ENCODE data around the gene LHX5. TPM values are rescaled to one million over a fixed set of nuclear protein-coding genes. Genes with fewer than 3 reads are reported as not detected.
"Not testable (repeated sequence)": the region's sequence is repeated elsewhere in the genome, so short reads cannot be mapped to it uniquely, and the experiment has no call there.

The LHX5 gene
- under 1 TPM in 1 of 3 donors, not detected in 2; 0.10 TPM for polyA plus RNA-seq

DNA sequence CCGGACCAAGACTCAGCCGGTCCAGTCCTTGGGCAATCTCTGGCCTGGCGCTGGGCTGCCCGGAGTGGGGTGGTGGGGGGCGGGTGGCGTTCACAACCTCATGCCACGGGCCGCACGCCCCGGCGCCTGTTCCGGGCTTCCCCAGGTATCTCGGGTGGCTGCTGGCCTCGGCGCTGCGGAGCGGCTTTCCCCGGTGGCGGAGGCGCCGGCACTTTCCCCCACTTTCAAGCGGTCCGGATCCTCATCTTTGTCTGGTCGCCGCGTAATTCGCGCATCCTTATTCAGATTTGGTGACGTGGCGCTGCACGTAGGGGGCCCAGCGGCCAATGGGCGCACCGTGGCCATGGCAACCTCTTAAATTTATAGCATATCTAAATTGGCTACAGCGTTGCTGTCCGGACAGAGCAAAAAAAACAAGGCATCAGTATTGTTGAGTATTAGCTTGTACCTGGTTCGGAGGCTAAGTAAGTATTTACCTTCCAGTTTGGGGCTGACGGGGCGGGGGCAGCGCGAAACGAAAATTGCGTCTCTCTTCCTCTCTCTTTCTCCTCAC, at the start of gene LHX5:
Gene LHX5 (minus strand): TSS at position 253 of the 553 bp plus-strand sequence. CDS start 373 bp downstream, outside the sequence.
- 2 to 3% (median 2%) methylated on average over 43 of the region's 43 CpGs for WGBS, 3 donors

DNA sequence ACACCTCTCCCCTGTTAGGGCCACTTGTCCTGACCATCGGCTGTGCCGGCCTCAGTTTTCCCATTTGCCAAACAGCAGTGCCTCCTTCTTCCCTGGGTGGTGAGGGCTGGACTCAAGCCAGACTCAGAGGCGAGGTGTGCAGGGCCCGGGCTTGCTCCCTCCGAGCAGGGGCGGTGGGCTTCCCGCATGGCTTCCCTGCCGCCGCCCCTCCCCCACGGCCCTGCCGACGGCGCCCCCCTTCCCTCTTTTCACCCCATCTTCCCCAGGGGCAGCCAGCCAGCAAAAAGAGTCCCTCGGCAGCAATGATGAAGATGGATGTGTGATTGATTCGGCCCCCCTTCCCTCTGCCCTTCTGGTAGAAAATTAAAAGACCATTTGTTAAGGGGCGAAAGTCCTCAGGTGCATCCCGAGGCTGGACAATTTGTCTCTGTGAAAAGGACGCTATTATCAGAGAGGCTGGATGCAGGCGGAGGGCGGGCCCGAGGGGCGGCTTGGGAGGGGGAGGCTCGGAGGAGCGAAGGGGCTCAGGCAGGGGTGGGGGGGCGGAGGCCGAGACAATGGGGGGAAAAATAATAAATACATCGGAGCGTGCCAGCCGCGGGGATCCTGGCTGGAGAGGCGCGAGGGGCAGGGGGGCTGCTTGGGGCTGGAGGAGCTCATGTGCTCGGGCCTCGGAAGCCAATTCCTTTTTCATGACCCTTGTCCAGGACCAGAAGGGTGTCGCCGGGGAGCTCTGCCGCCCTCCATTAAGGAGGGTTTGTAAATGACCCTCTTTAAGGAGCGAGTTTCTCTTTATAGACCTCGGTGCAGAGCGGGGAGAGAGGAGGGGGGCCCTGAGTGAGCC, 48.0 kb upstream of the LHX5 start:
- 3 to 5% (median 3%) methylated on average over 39 to 40 of the region's 40 CpGs for WGBS, 3 donors
- H3K27ac ChIP-seq (ENCODE audit: low read depth, low read length), result no peak overlapping the region

More for the DNA sequence above, at the start of gene LHX5:
- no peak within 1 kb of the TSS for H3K27ac ChIP-seq (ENCODE audit: low read depth, low read length)

DNA sequence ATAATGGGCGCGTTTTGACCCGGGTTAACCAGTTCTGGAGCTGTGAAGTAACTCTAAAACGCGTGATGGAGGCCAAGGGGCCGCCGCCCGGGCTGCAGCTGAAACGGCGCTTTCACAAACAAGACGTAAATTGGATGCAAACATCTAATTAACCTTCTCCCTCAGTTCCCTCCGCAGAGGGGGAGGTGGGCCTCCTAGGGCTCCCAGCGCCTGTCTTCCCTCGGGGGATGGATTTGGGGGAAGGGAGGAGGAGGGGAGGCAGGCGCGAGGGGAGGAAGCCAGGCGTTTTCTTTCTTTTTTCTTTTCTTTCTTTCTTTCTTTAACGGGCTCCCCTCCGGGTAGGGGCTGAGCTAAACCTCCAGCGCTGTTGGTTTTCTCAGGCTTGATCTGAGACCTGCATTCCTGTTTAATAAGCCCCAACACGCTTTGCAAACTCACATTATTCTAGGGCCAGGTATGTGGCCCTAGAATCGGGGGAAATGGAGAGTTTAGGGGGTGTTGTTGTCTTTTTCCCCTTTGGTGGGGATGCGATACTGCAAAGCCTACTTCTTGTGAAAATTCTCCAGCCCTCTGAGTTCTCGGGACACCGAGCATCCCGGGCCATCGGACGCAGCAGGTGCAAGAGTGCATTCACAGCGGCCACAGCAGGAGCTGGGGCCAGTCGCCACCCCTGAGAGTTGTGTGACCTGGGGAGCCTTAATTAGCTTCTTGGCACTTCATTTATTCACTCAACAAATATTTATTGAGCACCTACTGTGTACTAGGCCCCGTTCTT, 43.6 kb upstream of the LHX5 start:
- 2 to 3% (median 3%) methylated on average over 31 of the region's 31 CpGs for WGBS, 3 donors
- no peak overlapping the region for H3K27ac ChIP-seq (ENCODE audit: low read depth, low read length)

DNA sequence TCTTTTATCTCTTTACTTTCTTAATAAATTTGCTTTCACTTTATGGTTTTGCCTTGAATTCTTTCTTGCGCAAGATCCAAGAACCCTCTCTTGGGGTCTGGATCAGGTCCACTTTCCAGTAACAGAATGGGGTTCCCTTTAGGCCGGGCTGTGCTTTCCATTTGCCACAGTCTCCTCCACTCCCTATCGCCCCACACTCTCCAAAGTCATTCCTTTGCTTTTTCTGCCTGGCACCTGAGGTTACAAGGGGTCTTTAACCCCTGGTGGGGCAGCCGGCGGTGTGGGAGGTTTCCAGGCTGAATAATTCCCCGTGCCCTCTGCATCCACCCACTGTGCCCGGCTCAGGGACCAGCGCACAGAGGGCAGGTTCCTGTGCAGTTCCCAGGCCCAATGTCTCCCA, 42.9 kb upstream of the LHX5 start:
- no peak overlapping the region for H3K27ac ChIP-seq (ENCODE audit: low read depth, low read length)

DNA sequence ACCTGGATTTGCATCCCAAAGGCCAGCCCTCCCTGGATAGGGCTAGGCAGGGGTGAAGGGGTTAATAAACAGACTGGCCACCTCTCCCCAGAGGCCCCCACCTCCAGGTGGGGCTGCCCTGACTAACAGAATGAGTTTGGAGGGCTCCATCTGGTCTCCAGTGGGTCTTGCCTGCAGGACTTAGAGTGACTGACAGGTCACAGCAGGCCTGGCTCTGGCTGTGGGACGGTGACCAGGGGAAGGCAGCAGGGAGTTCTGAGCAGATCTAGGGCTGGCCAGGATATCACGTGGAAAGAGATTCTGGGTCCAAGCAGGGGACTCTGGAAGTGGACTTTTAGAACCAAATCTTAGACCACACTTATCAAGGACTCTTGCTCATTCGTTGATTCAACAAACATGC, 40.9 kb upstream of the LHX5 start:
- 18 to 24% (median 19%) methylated on average over 3 of the region's 3 CpGs for WGBS, 3 donors
- no peak overlapping the region for H3K27ac ChIP-seq (ENCODE audit: low read depth, low read length)

More for the DNA sequence above, 42.9 kb upstream of the LHX5 start:
- 28 to 44% (median 39%) methylated on average over 8 of the region's 8 CpGs for WGBS, 3 donors

DNA sequence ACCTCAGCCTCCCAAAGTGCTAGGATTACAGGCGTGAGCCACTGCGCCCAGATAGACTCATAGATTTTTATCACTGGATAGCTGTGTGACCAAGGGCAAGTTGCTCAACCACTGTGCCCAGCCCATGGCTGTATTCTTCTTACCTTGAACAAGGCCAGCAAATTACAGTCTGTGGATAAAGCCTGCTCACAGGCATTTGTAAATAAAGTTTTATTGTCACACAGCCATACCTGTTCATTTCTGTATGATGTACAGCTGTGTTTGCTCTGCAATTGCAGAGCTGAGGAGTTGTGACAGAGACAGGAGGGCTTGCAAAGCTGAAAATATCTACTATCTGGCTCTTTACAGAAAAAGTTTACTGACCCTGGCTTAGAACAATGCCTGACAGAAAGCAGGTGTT, 35.2 kb upstream of the LHX5 start:
- 75 to 78% (median 76%) methylated on average over 2 of the region's 2 CpGs for WGBS, 3 donors
- H3K27ac ChIP-seq (ENCODE audit: low read depth, low read length), result no peak overlapping the region

DNA sequence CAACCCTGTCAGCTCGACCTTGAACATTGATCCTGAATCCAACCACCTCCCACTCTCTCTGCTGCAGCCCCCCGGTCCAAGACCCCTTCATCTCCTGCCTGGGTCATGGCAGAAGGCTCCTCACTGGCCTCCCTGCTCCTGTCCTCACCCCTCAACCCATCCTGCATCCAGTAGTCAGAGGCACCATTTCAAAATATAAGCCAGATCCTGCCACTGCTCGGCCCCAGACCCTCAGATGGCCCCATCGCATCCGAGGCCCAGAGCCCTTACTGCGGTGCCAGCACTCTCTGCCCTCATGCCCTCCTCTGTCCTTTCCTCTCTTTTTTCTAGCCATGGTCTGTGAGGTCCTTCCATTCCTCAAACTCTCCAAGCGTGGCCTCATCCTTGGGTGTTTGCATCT, 34.3 kb upstream of the LHX5 start:
- WGBS, 3 donors, result 42 to 63% (median 50%) methylated on average over 7 of the region's 7 CpGs
- no peak overlapping the region for H3K27ac ChIP-seq (ENCODE audit: low read depth, low read length)

DNA sequence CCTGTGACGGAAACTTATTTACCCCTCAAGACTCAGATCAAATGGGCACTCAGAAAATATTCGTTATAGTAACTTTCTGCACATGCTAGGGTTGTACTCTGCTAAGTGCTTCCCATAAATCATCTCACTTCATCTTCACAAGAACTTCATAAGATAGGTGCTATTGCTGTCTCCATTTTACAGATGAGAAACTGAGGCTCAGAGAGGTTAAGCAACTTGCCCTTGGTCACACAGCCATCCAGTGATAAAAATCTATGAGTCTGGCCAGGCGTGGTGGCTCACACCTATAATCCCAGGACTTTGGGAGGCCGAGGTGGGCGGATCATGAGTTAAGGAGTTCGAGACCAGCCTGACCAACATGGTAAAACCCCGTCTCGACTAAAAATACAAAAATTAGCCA, 33.2 kb upstream of the LHX5 start:
- no peak overlapping the region for H3K27ac ChIP-seq (ENCODE audit: low read depth, low read length)
- whole genome bisulfite sequencing, 3 donors, result 69 to 84% (median 81%) methylated on average over 8 of the region's 8 CpGs

DNA sequence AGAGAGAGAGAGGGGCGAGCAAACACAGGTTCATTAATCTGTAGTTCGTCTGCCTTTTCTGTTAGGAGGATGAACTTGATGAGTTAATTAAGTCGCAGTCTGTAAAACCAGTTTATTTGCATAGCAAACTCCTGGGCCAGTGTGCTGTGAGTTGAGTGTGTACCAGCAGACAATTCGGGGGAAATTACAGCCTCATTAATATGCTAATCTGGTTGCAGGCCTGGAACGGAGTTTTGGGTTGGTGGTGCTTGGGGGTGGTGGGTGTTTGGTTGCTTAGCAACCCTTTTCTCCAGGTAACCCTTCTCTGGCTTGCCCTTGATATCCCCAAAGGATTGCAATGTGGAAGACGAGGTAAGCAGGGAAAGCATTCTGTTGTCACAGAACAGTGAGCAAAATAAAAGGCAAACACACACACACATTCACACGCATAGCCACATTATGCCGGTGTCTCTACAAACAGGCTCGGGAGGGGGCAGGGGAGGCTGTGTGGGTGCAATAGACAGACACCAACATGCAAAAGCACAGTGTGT, 29.2 kb upstream of the LHX5 start:
- no peak overlapping the region for H3K27ac ChIP-seq (ENCODE audit: low read depth, low read length)
- WGBS, 3 donors, result 10 to 25% (median 15%) methylated on average over 9 of the region's 9 CpGs

DNA sequence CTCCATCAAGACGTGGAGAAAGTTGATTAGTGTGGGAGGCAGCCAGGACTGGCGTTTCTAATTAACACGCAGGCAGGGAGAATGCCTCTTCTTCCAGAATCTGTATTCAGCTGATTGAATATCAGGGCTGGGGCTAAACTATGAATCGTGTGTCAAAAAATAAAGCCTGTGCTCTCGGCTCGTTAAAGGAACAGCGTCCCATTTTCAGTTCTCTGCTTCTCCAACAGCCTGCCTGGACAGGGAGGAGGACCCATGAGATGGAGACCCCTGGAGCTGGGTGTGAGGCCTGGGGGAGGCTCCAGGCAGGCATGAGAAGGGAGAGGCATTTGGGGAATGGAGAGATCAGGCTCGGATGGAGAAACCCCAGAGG, 28.6 kb upstream of the LHX5 start:
- WGBS, 3 donors, result 15 to 35% (median 33%) methylated on average over 8 of the region's 8 CpGs
- H3K27ac ChIP-seq (ENCODE audit: low read depth, low read length), result no peak overlapping the region

DNA sequence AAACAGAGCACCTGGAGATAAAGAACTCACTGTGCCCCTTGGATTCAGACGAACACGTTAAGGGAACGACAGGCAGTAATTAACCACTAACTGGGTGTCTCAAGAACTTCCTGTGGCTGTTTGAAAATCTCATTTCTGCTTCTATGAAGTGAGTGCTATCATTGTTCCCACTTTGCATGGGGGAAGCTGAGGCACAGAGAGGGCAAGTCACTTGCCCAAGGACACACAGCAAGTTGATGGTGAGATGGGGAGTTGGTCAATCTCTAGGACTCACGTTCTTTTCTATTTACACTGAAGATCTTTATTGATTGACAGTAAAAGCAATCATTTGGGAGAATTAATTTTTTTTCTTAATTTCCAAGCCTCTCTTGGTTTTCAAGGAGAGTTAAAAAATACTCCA, 26.8 kb upstream of the LHX5 start:
- 39 to 54% (median 40%) methylated on average over 4 of the region's 4 CpGs for WGBS, 3 donors
- no peak overlapping the region for H3K27ac ChIP-seq (ENCODE audit: low read depth, low read length)

DNA sequence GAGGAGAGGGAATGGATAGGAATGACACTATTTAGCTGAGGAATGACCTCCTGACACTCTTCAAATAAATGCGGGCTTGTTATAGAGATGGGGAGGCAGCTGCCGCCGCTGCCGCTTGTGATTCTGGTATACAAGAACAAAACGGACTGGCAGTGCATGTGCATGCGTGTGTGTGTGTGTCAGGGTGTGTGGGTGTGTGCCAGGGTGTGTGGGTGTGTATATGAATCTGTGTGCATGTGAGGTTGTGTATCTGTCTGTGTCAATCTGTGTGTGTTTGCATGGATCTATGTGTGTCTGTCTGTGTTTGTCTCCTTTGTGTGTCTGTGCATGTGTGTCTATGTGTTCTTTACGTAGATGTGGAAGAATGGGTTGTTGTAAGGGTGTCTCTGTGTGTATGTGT, 26.0 kb upstream of the LHX5 start:
- no peak overlapping the region for H3K27ac ChIP-seq (ENCODE audit: low read depth, low read length)
- 23 to 65% (median 52%) methylated on average over 7 of the region's 7 CpGs for WGBS, 3 donors

DNA sequence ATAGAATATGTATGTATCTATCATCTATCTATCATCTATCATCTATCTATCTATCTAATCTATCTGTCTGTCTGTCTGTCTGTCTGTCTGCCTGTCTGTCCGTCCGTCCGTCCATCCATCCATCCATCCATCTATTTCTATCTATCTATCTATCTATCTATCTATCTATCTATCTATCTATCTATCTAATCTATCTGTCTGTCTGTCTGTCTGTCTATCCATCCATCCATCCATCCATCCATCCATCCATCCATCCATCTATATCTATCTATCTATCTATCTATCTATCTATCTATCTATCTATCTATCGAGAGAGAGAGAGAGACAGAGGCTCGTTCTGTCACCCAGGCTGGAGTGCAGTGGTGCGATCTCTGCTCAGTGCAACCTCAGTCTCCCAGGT, 24.3 kb upstream of the LHX5 start:
- not testable (repeated sequence) for H3K27ac ChIP-seq (ENCODE audit: low read depth, low read length)
- WGBS, 3 donors, result 84 to 95% (median 92%) methylated on average over 6 of the region's 6 CpGs

DNA sequence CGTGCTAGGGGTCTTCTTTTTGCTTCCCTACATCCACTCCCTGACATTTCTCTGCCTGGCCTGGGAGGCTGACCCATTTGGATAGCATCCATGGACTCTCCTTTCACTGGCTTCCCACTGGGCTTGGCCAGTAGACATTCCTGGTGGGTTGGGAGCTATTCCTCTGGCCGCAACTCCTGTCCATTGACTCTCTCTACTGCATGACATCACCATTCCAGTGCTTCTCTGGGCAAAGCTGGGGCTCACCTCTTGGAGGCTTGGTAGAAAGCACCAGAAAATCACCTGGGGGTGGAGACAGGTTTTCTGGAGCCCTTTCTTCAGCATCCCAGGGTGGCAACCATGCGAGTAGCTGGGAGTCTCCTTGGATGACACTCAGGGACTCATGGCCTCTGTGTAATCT, 16.7 kb upstream of the LHX5 start:
- WGBS, 3 donors, result 49 to 82% (median 81%) methylated on average over 3 of the region's 3 CpGs
- no peak overlapping the region for H3K27ac ChIP-seq (ENCODE audit: low read depth, low read length)

DNA sequence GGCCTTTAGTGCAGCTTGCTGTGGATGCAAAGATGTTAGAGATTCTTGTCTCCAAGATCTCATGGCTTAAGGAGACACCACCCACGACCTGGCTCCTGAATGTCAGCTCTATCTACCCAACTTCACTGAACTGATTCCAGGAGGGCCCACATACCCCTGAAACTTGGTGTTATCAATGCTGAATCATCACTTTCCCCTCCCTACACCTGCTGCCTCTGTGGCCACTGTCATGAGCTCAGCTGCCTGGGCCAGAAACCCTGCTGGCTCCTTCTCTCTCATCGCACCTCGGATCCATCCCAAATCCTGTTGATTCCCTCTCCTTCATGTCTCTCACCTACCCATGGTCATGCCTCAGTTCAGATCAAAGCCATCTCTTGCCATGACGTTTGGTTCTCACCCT, 15.1 kb upstream of the LHX5 start:
- 23 to 46% (median 43%) methylated on average over 4 of the region's 4 CpGs for WGBS, 3 donors
- H3K27ac ChIP-seq (ENCODE audit: low read depth, low read length), result no peak overlapping the region

DNA sequence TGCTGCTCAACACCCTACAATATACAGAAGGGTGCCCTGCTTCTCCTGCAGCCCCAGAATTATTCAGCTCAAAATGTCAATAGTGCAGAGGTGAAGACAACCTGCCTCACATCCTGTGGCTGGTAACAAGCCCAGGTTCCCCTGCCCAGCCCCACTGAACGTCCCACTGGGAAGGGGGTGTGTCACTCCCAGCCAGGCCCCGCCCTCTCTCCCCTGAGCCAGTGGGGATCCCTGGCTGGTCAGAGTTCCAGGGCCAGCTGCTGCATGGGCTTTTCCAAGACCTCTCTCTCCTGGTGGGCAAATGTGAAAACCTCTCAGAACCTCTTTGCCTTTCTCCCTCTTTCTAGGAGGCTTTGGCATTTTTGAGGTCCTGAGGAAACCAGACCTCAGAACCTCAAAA, 13.7 kb upstream of the LHX5 start:
- WGBS, 3 donors, result 0 to 2% (median 2%) methylated on average over 2 of the region's 2 CpGs

DNA sequence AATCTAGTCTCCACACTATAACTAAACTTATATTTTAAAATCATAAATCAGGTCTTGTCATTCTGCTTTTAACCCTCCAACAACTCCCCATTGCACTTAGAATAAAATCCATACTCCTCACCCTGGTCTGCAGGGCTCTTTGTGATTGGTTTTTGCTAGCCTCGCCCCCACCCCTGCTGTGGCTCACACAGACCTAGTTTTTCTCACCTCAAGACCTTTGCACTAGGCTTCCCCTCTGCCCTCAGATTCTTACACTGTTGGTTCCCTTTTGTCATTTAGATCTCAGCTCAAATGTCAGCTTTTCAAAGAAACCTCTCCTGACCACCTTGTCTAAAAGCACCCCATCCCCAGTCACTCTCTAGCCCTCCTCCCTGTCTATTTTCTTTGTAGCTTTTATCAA, 10.7 kb upstream of the LHX5 start:
- no peak overlapping the region for H3K27ac ChIP-seq (ENCODE audit: low read depth, low read length)
- WGBS, 3 donors, result 0 to 17% (median 4%) methylated on average over 1 of the region's 1 CpG

More for the DNA sequence above, 13.7 kb upstream of the LHX5 start:
- no peak overlapping the region for H3K27ac ChIP-seq (ENCODE audit: low read depth, low read length)

DNA sequence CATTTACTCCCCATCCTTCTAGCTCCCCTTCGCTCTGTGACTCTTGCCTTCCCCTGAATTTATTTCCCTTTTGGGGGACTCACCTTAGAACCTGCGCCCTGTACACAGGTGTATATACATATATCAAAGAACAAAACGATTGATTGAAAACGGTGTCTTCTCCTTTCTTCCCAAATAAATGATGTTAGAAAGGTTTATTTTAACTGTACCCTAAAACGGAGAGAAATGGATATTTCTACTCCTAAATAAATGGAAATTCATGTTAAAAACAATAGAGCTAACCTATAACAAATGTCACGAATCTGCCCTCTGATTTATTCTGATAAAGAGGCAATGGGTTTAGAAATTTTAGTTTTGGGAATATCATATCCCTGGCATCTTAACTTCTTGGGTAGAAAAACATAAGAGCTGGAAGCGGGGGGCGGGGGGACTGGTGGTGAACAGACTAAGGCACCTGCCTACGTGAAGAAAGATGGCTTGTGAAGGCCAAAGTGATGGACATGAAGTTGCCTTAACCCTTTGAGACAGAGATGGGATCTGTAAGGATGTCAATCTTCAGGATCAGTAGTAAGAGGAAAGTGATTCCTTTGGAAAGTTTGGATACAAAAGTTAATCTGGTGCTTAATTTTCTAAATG, 8.8 kb upstream of the LHX5 start:
- 11 to 16% (median 16%) methylated on average over 9 of the region's 9 CpGs for whole genome bisulfite sequencing, 3 donors
- H3K27ac ChIP-seq (ENCODE audit: low read depth, low read length), result no peak overlapping the region
